ENCODE measurements around the gene EGFLAM.
A peak's percentile ranks its signal among the peaks of the same experiment; 100 is the strongest.

The EGFLAM gene

DNA sequence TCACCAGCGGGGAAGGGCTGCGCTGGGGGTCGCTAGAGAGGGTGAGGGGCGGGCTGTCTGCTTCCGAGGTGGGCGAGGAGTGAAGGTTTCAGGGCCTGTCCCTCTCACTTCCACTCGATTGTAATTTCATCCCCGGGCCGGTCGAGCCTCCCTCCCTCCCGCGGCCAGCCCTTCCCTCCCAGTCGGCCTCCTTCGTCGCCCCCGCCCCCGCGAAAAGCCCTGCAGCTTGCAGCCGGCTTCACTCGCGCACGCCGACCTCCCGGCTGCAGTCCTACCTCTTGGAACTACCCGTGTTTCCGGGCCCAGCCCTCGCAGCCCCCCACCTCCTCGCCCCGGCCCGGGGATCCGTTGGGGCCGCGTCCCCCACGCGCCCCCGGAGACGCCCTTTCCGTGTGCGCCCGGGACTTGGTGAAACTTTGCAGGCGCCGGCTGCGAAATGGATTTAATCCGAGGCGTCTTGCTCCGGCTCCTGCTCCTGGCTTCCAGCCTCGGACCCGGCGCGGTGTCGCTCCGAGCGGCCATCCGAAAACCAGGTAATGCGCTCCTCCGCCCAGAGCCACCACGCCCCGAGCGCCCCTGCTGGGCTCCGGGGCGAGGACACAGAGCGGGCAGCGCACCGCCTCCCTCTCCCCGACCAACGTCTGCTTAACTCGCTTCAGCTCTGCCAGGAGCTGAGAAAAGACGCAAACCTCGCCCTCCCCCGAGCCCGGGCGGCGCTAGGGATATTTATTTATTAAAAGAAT, at the start of gene EGFLAM:
Gene EGFLAM, plus strand, starts transcription at position 241 of the 743 bp plus-strand sequence. Its CDS starts 196 bp downstream, at position 437.
- no peak for DNase-seq

DNA sequence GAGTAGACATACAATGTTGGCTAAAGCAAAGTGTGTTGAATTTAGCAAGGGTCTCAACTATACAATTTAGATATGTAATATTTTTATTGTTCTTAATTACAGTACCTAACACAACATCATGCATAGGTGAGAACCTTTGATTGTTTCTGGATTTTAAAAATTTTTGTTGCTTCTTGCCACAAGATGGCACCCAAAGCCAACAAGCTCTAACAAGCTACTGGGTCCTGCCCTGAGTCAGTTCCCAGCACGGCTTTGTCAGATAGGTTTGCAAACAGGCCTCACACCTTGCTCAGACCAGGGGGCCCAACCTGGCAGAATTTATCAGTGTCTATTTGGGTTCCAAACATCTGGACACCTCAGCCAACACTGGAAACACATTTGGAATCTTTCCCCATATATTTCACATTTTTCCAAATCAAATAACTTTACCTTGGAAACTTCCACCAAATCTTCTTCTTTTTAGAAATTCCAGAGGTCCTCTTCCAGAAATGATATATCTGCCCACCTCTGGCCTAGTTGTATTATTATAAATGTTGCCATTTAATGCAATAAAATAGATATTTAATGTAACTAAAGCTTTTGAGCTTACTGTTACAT, 49.5 kb upstream of the EGFLAM start:
- DNase-seq: peak; percentile 17

DNA sequence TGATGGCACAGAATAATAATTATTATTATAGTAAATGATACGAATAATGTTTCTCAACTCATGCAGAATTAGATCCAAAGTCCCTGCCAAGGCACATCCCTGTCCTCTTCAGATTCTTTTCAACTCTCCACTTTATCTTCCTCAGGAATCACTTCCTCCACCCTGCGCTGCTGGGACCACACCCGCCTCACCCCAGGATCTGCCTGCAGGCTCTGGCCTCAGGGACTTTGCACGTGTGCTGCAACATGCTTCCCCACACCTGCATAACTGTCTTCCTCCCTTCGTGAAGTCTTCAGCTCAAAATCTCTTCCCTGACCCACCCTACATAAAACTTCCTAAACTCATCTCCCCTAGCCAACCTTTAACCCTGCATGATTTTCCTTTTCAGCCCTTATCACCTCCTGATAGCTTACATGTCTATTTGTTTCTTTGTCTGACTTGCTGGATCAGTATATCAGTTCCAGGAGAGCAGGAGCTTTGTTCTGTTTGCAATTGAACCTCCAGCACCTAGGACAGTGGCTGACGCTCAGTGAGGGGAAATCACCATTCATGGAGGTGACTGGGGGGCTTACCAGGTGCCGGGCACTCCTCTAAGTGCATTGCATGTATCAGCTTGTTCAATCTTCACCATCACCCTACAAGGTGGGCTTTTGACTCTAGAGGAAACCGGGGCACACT, 47.5 kb upstream of the EGFLAM start:
- DNase-seq: no peak

DNA sequence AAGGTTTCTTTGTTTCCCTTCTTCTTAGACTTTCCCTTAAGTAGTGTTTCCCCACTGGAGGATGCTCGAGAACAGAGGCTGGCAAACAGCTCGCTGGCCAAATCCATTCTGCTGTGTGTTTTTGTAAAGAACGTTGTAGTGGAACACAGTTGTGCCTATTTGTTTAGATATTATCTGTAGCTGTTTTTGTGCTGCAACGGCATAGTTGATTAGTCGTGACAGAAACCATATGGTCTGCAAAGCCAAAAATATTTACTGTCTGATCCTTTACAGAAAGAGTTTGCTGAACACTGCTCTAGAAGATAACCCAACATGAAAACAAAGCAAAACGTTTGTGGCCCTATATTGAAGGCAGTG, 47.0 kb upstream of the EGFLAM start:
- DNase-seq: no peak

DNA sequence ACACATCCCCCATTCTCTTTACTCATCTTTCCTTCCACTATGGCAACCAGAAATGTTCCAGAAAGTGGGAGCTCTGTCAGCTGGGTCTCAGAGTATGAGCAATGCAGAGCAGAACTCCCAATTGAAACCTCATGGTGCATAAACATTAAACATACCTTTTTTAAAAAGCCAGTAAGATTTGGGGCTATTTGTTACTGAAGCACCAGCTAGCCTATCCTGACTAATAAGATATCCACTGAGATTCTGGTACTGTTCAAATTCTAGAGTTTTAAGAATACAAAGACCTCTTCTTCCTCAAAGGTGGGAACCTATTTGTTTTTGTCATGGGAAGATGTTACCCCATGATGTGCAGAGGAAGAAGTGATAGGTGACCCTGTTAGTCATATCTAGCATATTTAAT, 46.1 kb upstream of the EGFLAM start:
- DNase-seq: no peak

DNA sequence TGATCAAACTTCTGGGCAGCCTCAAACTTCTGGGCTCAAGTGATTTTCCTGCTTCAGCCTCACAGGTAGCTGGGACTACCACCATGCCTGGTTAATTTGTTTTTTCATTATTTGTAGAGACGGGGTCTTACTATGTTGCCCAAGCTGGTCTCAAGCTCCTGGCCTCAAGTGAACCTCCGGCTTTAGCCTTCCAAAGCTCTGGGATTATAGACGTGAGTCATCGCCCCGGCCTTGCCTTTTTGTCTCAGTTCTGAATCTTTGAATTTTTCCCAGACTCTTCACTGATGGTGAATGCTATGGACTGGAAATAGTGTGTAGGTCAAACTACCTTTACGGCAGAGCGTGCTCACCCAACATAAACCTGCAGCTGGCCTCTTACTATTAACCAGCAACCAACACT, 32.3 kb upstream of the EGFLAM start:
- no peak for DNase-seq

DNA sequence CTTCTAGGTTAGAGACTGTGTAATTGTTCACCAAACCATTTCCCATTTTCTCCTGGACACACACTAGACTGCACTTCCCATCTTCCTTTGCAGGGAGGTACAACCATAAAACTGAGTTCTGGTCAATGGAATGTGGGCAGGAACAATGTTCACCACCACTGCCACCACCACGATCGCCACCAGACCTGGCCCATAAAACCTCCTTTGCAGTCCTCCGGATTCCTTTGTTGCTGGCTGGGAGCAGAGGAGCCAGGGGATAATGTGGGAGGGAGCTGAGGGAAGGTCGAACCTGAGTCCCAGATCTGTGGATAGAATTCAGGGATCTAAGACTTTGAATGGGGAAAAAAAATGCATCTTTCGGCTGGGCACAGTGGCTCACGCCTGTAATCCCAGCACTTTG, 29.4 kb upstream of the EGFLAM start:
- DNase-seq: no peak

DNA sequence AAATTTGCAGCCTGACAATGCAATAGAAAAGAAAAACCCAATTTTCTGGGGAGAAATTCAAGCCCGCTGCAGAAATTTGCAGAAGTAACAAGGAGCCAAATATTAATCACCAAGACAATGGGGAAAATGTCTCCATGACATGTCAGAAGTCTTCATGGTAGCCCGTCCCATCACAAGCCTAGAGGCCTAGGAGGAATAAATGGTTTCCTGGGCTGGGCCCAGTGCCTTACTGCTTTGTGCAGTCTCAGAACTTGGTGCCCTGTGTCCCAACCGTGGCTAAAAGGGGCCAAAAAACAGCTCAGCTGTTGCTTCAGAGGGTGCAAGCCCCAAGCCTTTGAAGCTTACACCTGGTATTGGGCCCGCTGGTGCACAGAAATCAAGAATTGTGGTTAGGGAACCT, 23.6 kb upstream of the EGFLAM start:
- DNase-seq: no peak

DNA sequence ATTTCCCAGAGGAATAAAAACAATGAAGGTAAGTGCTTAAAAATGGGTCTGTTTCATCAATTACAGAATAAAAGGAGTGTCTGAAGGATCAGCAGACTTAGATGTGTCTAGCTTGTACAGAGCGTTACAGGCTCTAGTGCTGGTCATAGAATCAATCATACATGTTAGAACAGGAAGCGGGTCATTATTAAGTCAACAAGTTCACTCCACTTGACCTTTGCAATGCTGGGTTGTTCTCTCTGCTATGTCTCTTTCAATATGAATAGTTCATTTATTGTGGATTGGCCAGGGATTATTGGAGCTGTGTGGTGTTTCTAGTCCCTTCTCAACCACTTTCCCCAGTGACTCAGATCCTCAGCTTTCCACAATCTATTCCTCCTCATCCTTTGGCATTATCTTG, 20.7 kb upstream of the EGFLAM start:
- DNase-seq: no peak

DNA sequence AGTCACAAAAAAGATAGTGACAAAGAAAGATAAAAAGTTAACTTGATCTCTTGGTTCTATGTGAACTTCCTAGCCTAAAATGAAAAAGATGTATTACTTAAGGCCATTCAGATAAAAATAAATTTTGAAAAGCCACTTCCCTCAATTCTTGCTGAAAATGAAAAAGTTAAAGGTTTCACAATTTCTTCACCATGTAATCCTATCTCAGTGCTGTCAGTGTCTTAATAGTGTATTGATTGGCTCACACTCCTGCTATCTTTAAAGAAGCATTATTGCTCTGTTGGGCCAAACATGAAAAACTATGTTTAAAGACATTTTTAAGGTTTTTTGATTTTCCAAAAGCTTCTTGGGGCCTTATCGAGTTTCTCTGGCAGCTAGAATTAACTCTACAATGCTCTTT, 18.1 kb upstream of the EGFLAM start:
- DNase-seq: peak; percentile 73

DNA sequence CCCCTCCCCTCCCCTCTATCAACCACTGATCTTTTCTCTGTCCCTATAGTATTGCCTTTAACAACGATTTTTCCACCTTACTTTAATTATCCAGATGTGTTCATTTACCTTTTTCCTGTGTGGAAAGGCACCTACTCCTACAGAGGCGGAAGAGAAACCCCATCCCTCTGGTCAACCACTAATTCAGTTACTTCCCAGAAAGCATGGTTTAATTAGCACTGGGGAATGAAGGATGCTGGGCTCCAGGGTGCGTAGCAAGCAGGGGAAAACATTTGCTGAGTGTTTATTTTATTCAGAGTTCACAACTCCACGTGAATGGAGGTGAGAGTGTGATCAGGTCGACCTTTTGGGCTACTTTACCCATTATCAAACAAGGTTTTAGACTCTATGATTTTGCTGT, 16.7 kb upstream of the EGFLAM start:
- DNase-seq: no peak

DNA sequence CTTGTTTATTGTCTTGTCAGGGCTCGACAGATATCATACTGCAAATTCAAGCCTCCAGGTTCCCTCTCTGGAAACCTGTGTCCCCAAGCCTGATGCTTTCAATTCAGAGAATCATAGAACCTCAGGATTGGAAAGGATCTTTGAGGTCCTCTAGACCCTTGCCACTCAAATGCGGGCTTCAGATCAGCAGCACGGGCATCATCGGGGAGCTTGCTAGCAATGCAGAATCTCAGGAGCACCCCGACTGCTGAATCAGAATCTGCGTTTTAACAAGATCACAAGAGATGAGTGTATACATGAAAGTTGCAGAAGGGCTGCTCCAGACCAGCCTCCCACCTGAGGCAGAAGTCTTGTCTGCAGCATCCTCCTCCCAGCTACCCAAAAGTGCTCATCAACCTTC, 13.1 kb upstream of the EGFLAM start:
- DNase-seq: no peak

DNA sequence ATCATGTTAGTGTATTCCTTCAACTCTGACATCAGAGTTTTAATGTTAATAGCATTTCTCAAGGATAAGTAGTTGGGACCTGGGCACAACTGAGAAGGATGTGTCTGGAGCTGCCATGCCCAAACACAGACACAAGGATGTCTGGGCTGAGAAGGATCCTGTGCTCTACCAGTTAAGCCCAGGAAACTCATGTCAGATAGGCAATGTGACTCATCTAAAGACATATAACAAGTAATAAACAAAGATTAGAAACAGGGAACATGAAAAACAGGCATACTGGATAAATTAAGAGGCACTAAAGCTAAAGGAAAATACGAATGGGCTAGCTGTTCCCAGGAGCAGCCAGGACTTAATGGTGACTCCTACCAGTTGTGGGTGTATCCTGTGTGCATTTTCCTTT, 9.1 kb upstream of the EGFLAM start:
- no peak for DNase-seq

DNA sequence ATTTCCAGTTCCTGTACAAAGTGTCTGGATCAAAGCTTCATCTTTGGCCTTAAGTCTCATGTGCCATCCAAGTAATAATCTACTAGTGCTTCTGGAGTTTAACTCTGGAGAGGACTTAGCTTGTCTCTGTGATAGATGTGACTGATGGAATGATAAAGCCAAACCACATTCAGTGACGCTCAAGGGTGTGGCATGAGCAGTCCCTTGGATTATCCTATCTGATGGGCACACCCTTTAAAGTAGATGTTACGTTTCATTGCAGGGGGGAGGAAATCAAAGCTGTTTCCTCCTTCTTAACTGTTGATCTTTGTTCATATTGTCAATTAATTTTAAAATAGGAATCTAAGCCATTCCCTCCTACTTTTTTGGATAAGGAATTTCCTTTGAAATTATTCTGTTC, 8.5 kb upstream of the EGFLAM start:
- no peak for DNase-seq

DNA sequence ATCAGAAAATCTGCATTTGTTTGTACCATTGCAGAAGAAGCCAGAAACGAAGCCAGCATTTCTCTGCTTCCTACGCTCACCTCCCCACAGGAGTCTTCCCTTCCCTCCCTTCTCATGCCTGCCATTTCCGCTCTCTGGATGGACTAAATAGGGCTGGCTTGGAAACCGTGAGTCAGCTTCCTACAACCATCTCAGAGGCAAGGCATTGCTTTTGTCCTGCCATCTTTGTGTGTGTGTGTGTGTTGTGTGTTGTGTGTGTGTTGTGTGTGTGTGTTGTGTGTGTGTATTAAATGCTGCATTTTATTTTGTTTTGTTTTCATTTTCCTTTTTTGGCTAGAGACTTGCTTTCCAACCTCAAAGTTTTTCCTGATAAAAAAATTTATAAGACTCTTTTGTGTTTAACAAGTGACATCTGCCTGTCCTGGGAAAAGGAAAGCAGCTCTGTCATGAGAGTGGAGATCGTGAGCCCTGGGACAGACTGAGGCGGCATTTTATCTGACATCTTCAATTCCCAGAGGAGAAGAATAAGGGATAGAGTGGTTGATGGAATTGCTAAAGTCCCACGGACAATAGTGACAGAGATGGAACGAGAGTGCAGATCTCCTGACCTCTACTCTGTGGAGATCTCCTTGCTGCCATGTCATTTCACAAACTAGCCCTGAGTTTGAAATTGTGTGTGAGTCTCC, 7.5 kb upstream of the EGFLAM start:
- no peak for DNase-seq

DNA sequence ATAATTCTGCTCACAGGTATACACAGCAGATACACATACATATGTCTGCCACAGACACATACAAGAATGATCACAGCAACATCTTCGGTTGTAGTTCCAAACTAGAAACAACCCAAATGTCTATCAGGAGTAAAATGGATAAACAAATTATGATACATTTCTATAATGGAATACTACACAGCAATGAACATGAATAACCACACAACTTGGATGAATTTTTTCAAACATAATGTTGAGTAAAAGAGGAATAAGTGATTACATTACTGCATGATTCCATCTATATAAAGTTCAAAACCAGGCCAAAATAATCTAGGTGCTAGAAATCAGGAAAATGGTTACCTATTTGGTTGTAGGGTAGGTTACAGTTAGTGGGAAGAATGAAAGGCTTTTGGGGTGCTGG, 4.6 kb upstream of the EGFLAM start:
- DNase-seq: no peak

DNA sequence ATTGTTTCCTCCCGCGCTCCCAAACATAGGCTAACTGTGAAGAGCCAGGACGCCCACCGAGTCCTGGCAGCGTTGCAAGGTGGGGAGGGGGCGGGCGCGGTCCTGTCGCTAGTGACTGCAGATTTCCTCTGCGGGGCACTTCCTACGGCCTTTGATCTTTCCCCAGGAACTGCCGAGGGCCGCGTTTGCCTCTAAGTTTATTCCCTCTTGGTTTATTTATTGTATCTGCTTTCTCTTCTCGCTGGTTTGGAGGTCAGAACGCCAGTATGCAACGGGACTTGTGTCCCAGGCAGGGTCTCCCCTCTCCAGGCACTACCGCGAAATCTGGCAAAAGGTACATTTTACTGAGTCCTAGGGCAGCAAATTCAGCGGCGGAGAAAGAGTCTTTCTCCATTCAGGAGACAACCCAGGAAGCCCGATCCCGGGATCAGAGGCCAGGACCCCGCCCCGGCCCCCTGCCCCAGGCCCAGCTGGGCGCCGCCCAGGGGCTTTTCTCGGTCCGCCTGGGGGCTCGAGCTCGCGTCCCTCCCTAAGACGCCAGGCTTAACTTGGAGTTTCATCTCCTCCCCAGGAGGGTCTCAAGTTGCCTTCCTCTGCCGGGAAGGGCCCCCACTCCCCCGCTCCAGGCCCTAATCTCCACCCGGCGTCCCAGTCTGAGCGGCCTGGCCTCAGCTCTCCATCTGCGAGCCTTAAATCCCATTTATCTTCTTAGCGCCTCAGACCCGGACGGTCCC, 884 bp upstream of the EGFLAM start:
- DNase-seq: no peak

DNA sequence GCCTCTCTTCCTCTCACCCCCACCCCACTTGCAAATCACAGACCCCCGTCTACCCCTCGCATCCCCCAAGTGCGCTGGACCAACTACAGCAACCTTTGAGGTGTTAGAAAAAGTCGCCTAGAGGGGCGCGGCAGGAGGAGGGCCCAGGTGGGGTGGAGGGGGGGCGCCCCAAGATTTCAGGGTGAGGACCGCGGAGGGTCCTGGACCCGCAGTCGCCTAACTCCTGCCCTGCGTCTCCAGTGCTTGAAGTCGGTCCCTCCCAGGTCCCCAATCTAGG, 379 bp upstream of the EGFLAM start:
- DNase-seq: no peak

DNA sequence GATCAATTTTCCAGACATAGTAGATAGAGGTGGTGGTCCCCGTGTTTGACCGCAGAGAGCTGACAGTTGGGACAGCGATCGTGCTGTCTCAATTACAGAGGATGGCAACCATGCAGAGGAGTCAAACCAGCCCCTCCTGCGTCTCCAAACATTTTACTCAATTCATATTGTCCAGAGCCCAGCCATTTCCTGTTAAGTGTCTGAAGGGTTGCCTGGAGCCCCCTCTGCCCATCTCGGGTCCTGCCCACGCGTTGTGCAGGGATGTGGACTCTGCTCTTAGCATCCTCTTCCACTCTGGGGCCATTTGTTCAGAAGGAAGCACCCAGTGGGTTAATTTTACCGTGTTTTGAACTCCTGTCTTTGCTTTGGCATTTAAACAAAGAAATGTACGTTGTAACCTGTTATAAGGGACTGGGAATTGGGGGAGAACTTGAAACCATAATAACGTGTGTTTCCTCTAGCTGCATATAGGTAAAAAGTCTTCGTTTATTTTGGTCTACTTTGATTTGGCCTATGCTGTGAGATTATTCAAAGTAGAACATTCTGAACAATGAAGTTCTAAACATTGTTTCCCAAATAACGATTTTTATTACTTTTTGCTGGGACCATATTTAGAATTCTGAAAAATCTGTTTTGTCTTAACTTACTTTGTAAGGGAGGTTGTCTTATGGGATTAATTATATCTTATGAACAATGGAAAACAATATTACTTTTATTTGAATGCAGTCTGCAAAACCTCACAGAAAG, 876 bp downstream of the EGFLAM start:
- no peak for DNase-seq

DNA sequence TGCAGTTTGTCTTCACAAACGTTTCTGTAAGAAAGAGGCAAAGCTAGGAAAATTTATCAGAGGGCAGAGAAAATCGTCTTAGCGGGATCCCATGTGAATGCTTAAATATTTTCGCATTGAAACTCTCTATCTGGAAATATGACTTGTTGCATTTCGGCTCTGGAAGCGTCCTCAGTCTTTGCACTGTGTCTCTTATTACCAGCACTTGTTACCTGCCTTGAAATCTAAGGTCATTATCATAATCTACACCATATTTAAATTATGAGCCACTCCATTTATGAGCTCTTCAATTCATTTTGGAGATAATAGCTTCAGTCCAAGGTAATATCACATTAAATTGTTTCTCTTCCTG, 1.4 kb downstream of the EGFLAM start:
- DNase-seq: no peak

DNA sequence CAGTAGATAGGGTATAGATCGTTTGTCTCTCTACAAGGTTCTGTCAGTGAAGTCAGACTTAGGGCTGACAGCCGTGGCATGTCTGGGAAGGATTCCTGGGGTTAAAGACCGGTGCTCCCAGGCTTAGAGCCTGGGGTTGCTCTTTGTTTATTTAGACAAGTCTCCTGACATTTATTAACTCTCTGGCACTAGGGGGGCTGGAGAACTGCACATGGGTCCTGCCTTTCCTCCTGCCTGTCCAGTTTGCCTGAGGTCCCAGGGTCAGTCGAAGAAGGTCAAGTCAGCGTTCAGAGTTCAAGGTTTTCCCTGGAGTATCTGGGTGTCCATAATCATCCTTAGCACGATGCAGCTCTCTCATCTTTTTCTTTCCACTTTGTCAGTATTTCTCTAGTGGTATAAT, 5.6 kb downstream of the EGFLAM start:
- DNase-seq: no peak

DNA sequence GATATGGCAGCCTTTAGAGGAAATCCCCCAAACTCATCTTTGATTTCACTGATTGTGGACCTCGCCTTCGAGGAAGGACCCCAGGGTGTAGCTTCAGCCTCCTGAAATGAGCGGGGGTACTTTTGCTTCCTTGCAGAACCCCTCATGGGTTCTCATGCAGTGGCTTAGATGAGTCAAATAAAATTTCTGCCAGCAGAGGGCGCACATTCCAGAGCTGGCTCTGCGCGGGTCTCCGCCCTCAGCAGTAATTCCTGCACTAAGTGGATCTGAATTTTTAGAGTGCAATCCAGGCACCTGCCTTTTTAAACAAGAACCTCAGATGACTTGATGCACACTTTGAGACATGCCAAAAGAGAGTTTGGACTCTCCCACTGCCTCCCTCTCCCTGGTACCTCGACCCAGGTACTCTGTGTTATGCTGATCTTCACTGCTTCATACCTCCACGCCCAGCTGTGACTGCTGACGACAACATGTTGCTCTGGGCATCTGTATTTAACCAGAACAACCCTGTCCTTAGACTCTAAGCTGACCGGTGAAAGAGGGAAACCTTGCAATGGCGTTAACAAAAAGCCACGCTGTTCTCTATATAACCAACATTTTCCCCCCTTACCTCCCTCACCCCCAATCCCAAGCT, 7.3 kb downstream of the EGFLAM start:
- no peak for DNase-seq

Data from MV-4-11 (cell line).